Psoas muscle (tissue), 8 donors: ENCODE measurements around the gene SMYD3. TPM values are rescaled to one million over a fixed set of nuclear protein-coding genes. Genes with fewer than 3 reads are reported as not detected.

Experiments
- ATAC-seq, 4 donors: fragments of 200-7000 bp; cut with Tn5 transposase; one replicate each; pipeline ENCODE4 v1.9.1; 2020; ENCODE audit warnings: moderate library complexity in 3 of 4, mild to moderate bottlenecking in 2 of 4
- DNase-seq, 2 donors: peaks; one replicate each; pipeline ENCODE4 v3.0.0-alpha.2; 2020
- H3K27ac ChIP-seq: fragments of 200-600 bp; one replicate; pipeline ENCODE4 v1.8.0; 2022
- H3K27me3 ChIP-seq, 3 donors: fragments of 200-600 bp in 1 of 3; one replicate each; pipeline versions ENCODE4 v1.6.1 to v1.8.0; 2013 to 2022; ENCODE audit warnings: low read length in 2 of 3, mild to moderate bottlenecking in 2 of 3, moderate library complexity in 1 of 3; ENCODE audit not compliant: insufficient read depth in 3 of 3
- H3K36me3 ChIP-seq, 2 donors: fragments of 200-600 bp in 1 of 2; one replicate each; pipeline versions ENCODE4 v1.6.1 to v1.8.0; 2013 to 2022; ENCODE audit warnings: low read depth in 1 of 2, mild to moderate bottlenecking in 1 of 2, moderate library complexity in 1 of 2; ENCODE audit not compliant: insufficient read depth in 1 of 2
- H3K4me1 ChIP-seq: fragments of 200-600 bp; one replicate; pipeline ENCODE4 v1.8.0; 2022
- H3K4me3 ChIP-seq: fragments of 200-600 bp; one replicate; pipeline ENCODE4 v1.8.0; 2022; ENCODE audit warnings: mild to moderate bottlenecking
- H3K9me3 ChIP-seq: fragments of 200-600 bp; one replicate; pipeline ENCODE4 v1.8.0; 2022
- CTCF ChIP-seq: fragments of 200-600 bp; IDR thresholded peaks from one replicate; pipeline ENCODE4 v1.8.0; 2022; ENCODE audit warnings: antibody characterized with exemption
- WGBS, 3 donors: extraction: QIAGEN DNeasy Blood & Tissue Kit; methylation state at CpG; one replicate each; pipeline versions ENCODE4 v1.1.6 to v1.1.7; 2013; 5-methylcytosine and 5-hydroxymethylcytosine counted together
- intact Hi-C, 2 donors: fragments of 100-400 bp; cut with DNase I; formaldehyde crosslinking; loops; one replicate each; pipeline versions ENCODE4 v1.11.0 to v1.14.2; 2022
- polyA plus RNA-seq, 3 donors: library from polyadenylated mRNA; stranded (reverse); fragments of 200-250 nt; gene quantifications; one replicate each; pipeline ENCODE4 v1.2.3, GENCODE V29; 2013
- total RNA-seq, 4 donors: library from RNA; stranded (reverse); fragmentation: NEBNext Ultra II Directional in 2 of 4; extraction: Animal tissue kit (Norgen Biotek cat#: 25700) in 2 of 4; gene quantifications; one replicate each; pipeline versions ENCODE4 v1.2.1 to v1.2.4, GENCODE V29; 2021 to 2023
- donor health status: healthy with polysubstance abuse.
- donor health status: DM: no; HTN: no; CAD: no; lungs with moderate emphysema.
- donor health status: Bipolar disorder and iron deficiency.
- donor health status: healthy.
- donor health status: DM: yes; HTN: yes; CAD: no.
- donor health status: DM: no; HTN: no; CAD: no.
- donor health status: DM: no; HTN: no; CAD: no.
- donor health status: DM: yes; HTN: yes; CAD: no.

The SMYD3 gene
- total and polyA plus RNA-seq, 7 donors = 2.9 to 6.4 (median 4.9) TPM

- DNase-seq (no peak), ATAC-seq (no peak)
- 37 to 58% (median 44%) methylated on average over 8 of the region's 8 CpGs for WGBS, 3 donors
- Histone ChIP-seq H3K9me3 (no peaks in the 10 kb centered on the region), H3K4me3 (no peak overlapping the region), H3K27me3 (no peaks in the 10 kb centered on the region), H3K36me3 (no peaks in the 10 kb centered on the region), H3K4me1 (no peaks in the 10 kb centered on the region), H3K27ac (no peak overlapping the region)
- intact Hi-C loops = loop anchor here in 1 of 2 donors (2.0 kb wide), 1 partner anchor 29 kb away; no protein-coding TSS in a partner anchor
- no peak for TF ChIP-seq CTCF
Measured at GRCh38 chr1:245939756-245940345, 567.2 kb downstream of the SMYD3 start.

GRCh38 chr1:245938046-245938435 lies 569.0 kb downstream of the SMYD3 start:
- WGBS, 3 donors = 79 to 88% (median 85%) methylated on average over 8 of the region's 8 CpGs
- intact Hi-C loops = no loop called here

GRCh38 chr1:245937316-245938045 lies 569.6 kb downstream of the SMYD3 start:
- ATAC-seq (no peak), DNase-seq (no peak)
- H3K9me3 ChIP-seq = no peaks in the 10 kb centered on the region
- H3K4me3 ChIP-seq = no peak overlapping the region
- 72 to 77% (median 77%) methylated on average over 8 of the region's 8 CpGs for WGBS, 3 donors
- no peaks in the 10 kb centered on the region for H3K27me3 ChIP-seq
- TF ChIP-seq CTCF = no peak
- no peak overlapping the region for H3K27ac ChIP-seq
- H3K36me3 ChIP-seq = no peaks in the 10 kb centered on the region
- intact Hi-C loops = no loop called here
- no peaks in the 10 kb centered on the region for H3K4me1 ChIP-seq

More at GRCh38 chr1:245938046-245938435, 569.0 kb downstream of the SMYD3 start:
- no peak for ATAC-seq
- no peak for DNase-seq
- TF ChIP-seq CTCF = no peak
- H3K4me3 ChIP-seq = no peak overlapping the region
- H3K9me3 ChIP-seq = no peaks in the 10 kb centered on the region
- no peaks in the 10 kb centered on the region for H3K4me1 ChIP-seq
- H3K36me3 ChIP-seq = no peaks in the 10 kb centered on the region
- H3K27me3 ChIP-seq = no peaks in the 10 kb centered on the region
- no peak overlapping the region for H3K27ac ChIP-seq

GRCh38 chr1:245934409-245934808 lies 572.7 kb downstream of the SMYD3 start:
- WGBS, 3 donors = 93 to 99% (median 98%) methylated on average over 7 of the region's 7 CpGs
- Histone ChIP-seq H3K4me3 (no peak overlapping the region), H3K36me3 (no peaks in the 10 kb centered on the region), H3K9me3 (no peaks in the 10 kb centered on the region), H3K4me1 (no peaks in the 10 kb centered on the region), H3K27ac (no peak overlapping the region), H3K27me3 (no peaks in the 10 kb centered on the region)
- no peak for TF ChIP-seq CTCF
- ATAC-seq (no peak), DNase-seq (no peak)
- intact Hi-C loops = no loop called here
